ENCODE data around the gene CD209. TPM values are rescaled to one million over a fixed set of nuclear protein-coding genes. Genes with fewer than 3 reads are reported as not detected.
"Not testable (repeated sequence)": the region's sequence is repeated elsewhere in the genome, so short reads cannot be mapped to it uniquely, and the experiment has no call there.

CD209 gene
- total RNA-seq (2022) (not detected in 2 replicates), Bru-seq, nascent RNA (not detected), BruChase-seq, experiment 1, labeled RNA remaining after a 2-hour chase (not detected), BruChase-seq, experiment 2, labeled RNA remaining after a 6-hour chase (not detected)
- long read RNA-seq = 0 reads

GRCh38 chr19:7746903-7747884 lies at the start of gene CD209:
CD209 (minus strand) TSS chr19:7747534; CDS start chr19:7747511, 23 bp downstream.
- intact Hi-C loops (cut with micrococcal nuclease; ENCODE audit: unreplicated experiment) = no loop called here
- ChIA-PET POLR2A (no interaction called here), CTCF (no interaction called here)
- Mint-ChIP-seq H3K4me1 (ENCODE audit: low read depth, unreplicated experiment) (no peaks in the 10 kb centered on the region), H3K27me3 (ENCODE audit: insufficient read depth, unreplicated experiment) (peaks cover 6% of the 10 kb centered on the region), H3K27ac (ENCODE audit: unreplicated experiment) (no peak within 1 kb of the TSS), H3K4me3 (ENCODE audit: unreplicated experiment) (no peak within 1 kb of the TSS), H3K36me3 (ENCODE audit: insufficient read depth, unreplicated experiment) (no peaks in the 10 kb centered on the region), H3K9me3 (ENCODE audit: unreplicated experiment) (no peaks in the 10 kb centered on the region)
- H3K9me3 ChIP-seq = no peaks in the 10 kb centered on the region
- no peak within 1 kb of the TSS for H3K4me3 ChIP-seq (ENCODE audit: low read depth, low read length)
- no TSS peak for BruUV-seq (replicated peaks)
- no peak for TF ChIP-seq CTCF (IDR thresholded peaks at IDR 0.05; ENCODE audit: insufficient read depth in 1 of 2, low read depth in 1 of 2, low read length in 1 of 2, severe bottlenecking in 1 of 2, unreplicated experiment in 1 of 2)
- no peaks in the 10 kb centered on the region for H3K36me3 ChIP-seq (ENCODE audit: control insufficient read depth, insufficient read depth, low read length)
- H3K27me3 ChIP-seq (replicated peaks; ENCODE audit: control insufficient read depth, insufficient read depth, low read length) = no peaks in the 10 kb centered on the region
- no peak for DNase-seq
- no peaks in the 10 kb centered on the region for H3K4me1 ChIP-seq

GRCh38 chr19:7795555-7796161 lies 48.3 kb upstream of the CD209 start:
- CTCF ChIA-PET = no interaction called here
- no peak for DNase-seq
- BruUV-seq (replicated peaks) = no TSS peak
- no peak overlapping the region for H3K4me3 Mint-ChIP-seq (ENCODE audit: unreplicated experiment)
- H3K27ac Mint-ChIP-seq (ENCODE audit: unreplicated experiment) = no peak overlapping the region
- peaks cover 9% of the 10 kb centered on the region for H3K36me3 Mint-ChIP-seq (ENCODE audit: insufficient read depth, unreplicated experiment)
- H3K36me3 ChIP-seq (ENCODE audit: control insufficient read depth, insufficient read depth, low read length) = no peaks in the 10 kb centered on the region
- POLR2A ChIA-PET = no interaction called here
- H3K4me1 Mint-ChIP-seq (ENCODE audit: low read depth, unreplicated experiment) = peaks cover 12% of the 10 kb centered on the region
- H3K27me3 Mint-ChIP-seq (ENCODE audit: insufficient read depth, unreplicated experiment) = no peaks in the 10 kb centered on the region
- H3K9me3 ChIP-seq = peaks cover 8% of the 10 kb centered on the region; the same call in 1 of the 2 replicates
- intact Hi-C loops (cut with micrococcal nuclease; ENCODE audit: unreplicated experiment) = no loop called here
- H3K27me3 ChIP-seq (replicated peaks; ENCODE audit: control insufficient read depth, insufficient read depth, low read length) = no peaks in the 10 kb centered on the region
- no peak for TF ChIP-seq CTCF (IDR thresholded peaks at IDR 0.05; ENCODE audit: insufficient read depth in 1 of 2, low read depth in 1 of 2, low read length in 1 of 2, severe bottlenecking in 1 of 2, unreplicated experiment in 1 of 2)
- H3K9me3 Mint-ChIP-seq (ENCODE audit: unreplicated experiment) = peaks cover 9% of the 10 kb centered on the region
- no peak overlapping the region for H3K4me3 ChIP-seq (ENCODE audit: low read depth, low read length)
- peaks cover 15% of the 10 kb centered on the region for H3K4me1 ChIP-seq

- ChIA-PET POLR2A (no interaction called here), CTCF (no interaction called here)
- Histone ChIP-seq H3K9me3 (peaks cover 8% of the 10 kb centered on the region; the same call in 1 of the 2 replicates), H3K4me3 (ENCODE audit: low read depth, low read length) (no peak overlapping the region), H3K36me3 (ENCODE audit: control insufficient read depth, insufficient read depth, low read length) (no peaks in the 10 kb centered on the region), H3K27me3 (replicated peaks; ENCODE audit: control insufficient read depth, insufficient read depth, low read length) (no peaks in the 10 kb centered on the region), H3K4me1 (peaks cover 15% of the 10 kb centered on the region)
- intact Hi-C loops (cut with micrococcal nuclease; ENCODE audit: unreplicated experiment) = no loop called here
- no TSS peak for BruUV-seq (replicated peaks)
- Mint-ChIP-seq H3K36me3 (ENCODE audit: insufficient read depth, unreplicated experiment) (peaks cover 11% of the 10 kb centered on the region), H3K27ac (ENCODE audit: unreplicated experiment) (no peak overlapping the region), H3K4me1 (ENCODE audit: low read depth, unreplicated experiment) (peaks cover 12% of the 10 kb centered on the region), H3K4me3 (ENCODE audit: unreplicated experiment) (no peak overlapping the region), H3K9me3 (ENCODE audit: unreplicated experiment) (peaks cover 9% of the 10 kb centered on the region), H3K27me3 (ENCODE audit: insufficient read depth, unreplicated experiment) (no peaks in the 10 kb centered on the region)
- TF ChIP-seq CTCF (IDR thresholded peaks at IDR 0.05; ENCODE audit: insufficient read depth in 1 of 2, low read depth in 1 of 2, low read length in 1 of 2, severe bottlenecking in 1 of 2, unreplicated experiment in 1 of 2) = no peak
- no peak for DNase-seq
Measured at GRCh38 chr19:7793493-7793892, 46.2 kb upstream of the CD209 start.

- H3K9me3 Mint-ChIP-seq (ENCODE audit: unreplicated experiment); POLR2A ChIA-PET; H3K27me3 Mint-ChIP-seq (ENCODE audit: insufficient read depth, unreplicated experiment); H3K36me3 ChIP-seq (ENCODE audit: control insufficient read depth, insufficient read depth, low read length); H3K4me3 ChIP-seq (ENCODE audit: low read depth, low read length); BruUV-seq (replicated peaks); DNase-seq; H3K27me3 ChIP-seq (replicated peaks; ENCODE audit: control insufficient read depth, insufficient read depth, low read length); H3K9me3 ChIP-seq: not testable (repeated sequence)
- peaks cover 12% of the 10 kb centered on the region for H3K4me1 Mint-ChIP-seq (ENCODE audit: low read depth, unreplicated experiment)
- H3K27ac Mint-ChIP-seq (ENCODE audit: unreplicated experiment) = peak overlapping the region; percentile 90
- intact Hi-C loops (cut with micrococcal nuclease; ENCODE audit: unreplicated experiment) = loop anchor here (1.0 kb wide), 1 partner anchor 8 kb away; no protein-coding TSS in a partner anchor
- CTCF ChIA-PET = interaction anchor here (1.0 to 2.0 kb wide), 2 partner anchors 9 to 224 kb away, joined by 4 to 7 read pairs; no protein-coding TSS in a partner anchor
- H3K4me3 Mint-ChIP-seq (ENCODE audit: unreplicated experiment) = peak overlapping the region; percentile 39
- H3K36me3 Mint-ChIP-seq (ENCODE audit: insufficient read depth, unreplicated experiment) = peaks cover 11% of the 10 kb centered on the region
- H3K4me1 ChIP-seq = peaks cover 15% of the 10 kb centered on the region
Measured at GRCh38 chr19:7792701-7793100, 45.4 kb upstream of the CD209 start.
